SK-N-SH (cell line): ENCODE data around the gene FHOD3. TPM values are rescaled to one million over a fixed set of nuclear protein-coding genes. Genes with fewer than 3 reads are reported as not detected.

Experiments used
- CTCF ChIA-PET: fragments of 300-600, 350-600 bp; formaldehyde crosslinking; extraction: SDS; loops from one replicate; lab custom pipeline; 2021; lab: Yijun Ruan, JAX
- POLR2A ChIA-PET: fragments of 350-600 bp; sonication (Branson Sonifier 250); formaldehyde crosslinking; extraction: SDS; loops from one replicate; lab custom pipeline; 2020; ENCODE audit warnings: antibody characterized with exemption, inconsistent platforms; lab: Yijun Ruan, JAX
- DNase-seq: peaks from one replicate; pipeline ENCODE4 v3.0.0; 2012
- H2AFZ ChIP-seq: fragments of 200-600 bp; sonication (generic); 2 replicates; pipeline ENCODE4 v1.8.1; 2016; ENCODE audit warnings: antibody characterized with exemption, mild to moderate bottlenecking, low read depth
- H3F3A ChIP-seq: fragments of 200-600 bp; sonication (generic); replicated peaks from 2 replicates; pipeline ENCODE3; 2016; ENCODE audit warnings: antibody characterized with exemption, mild to moderate bottlenecking; ENCODE audit not compliant: insufficient read depth
- H3K27ac ChIP-seq, 2 experiments: fragments of 200-500 bp in 1 of 2; fragments of 200-600 bp in 1 of 2; sonication (Bioruptor generic) in 1 of 2; sonication (generic), shearing (Covaris generic) in 1 of 2; 2 replicates each; pipeline versions ENCODE4 v1.5.1 to v1.6.1; 2014 to 2016; ENCODE audit warnings: low read depth in 2 of 2, inconsistent platforms in 1 of 2, low read length in 1 of 2, mild to moderate bottlenecking in 1 of 2, mixed read lengths in 1 of 2
- H3K27me3 ChIP-seq: fragments of 200-600 bp; sonication (generic), shearing (Covaris generic); 2 replicates; pipeline ENCODE4 v1.6.1; 2016; ENCODE audit warnings: mixed run types; ENCODE audit not compliant: insufficient read depth
- H3K36me3 ChIP-seq, 2 experiments: fragments of 200-500 bp in 1 of 2; fragments of 200-600 bp in 1 of 2; sonication (Bioruptor generic) in 1 of 2; sonication (generic) in 1 of 2; replicated peaks in 1 of 2; 2 replicates each; pipeline versions ENCODE3 to v1.5.1; 2014 to 2016; ENCODE audit warnings: low read length in 1 of 2, mild to moderate bottlenecking in 1 of 2; ENCODE audit not compliant: insufficient read depth in 2 of 2, control insufficient read depth in 1 of 2
- H3K4me1 ChIP-seq, 2 experiments: fragments of 200-500 bp in 1 of 2; fragments of 200-600 bp in 1 of 2; sonication (Bioruptor generic) in 1 of 2; sonication (generic), shearing (Covaris generic) in 1 of 2; 2 replicates each; pipeline versions ENCODE4 v1.5.1 to v1.6.1; 2014 to 2016; ENCODE audit warnings: low read depth in 1 of 2, low read length in 1 of 2, mixed run types in 1 of 2; ENCODE audit not compliant: insufficient read depth in 2 of 2, control insufficient read depth in 1 of 2
- H3K4me2 ChIP-seq: fragments of 200-600 bp; sonication (generic), shearing (Covaris generic); 2 replicates; pipeline ENCODE4 v1.6.1; 2017; ENCODE audit warnings: mixed run types
- H3K4me3 ChIP-seq, 2 experiments: fragments of 200-500 bp in 1 of 2; fragments of 200-600 bp in 1 of 2; sonication (Bioruptor generic) in 1 of 2; sonication (generic), shearing (Covaris generic) in 1 of 2; 2 replicates each; pipeline versions ENCODE4 v1.5.1 to v1.8.1; 2014 to 2016; ENCODE audit warnings: low read depth in 2 of 2, inconsistent platforms in 1 of 2, low read length in 1 of 2, mild to moderate bottlenecking in 1 of 2, mixed read lengths in 1 of 2, moderate library complexity in 1 of 2
- H3K79me2 ChIP-seq: fragments of 200-600 bp; sonication (generic); 2 replicates; pipeline ENCODE4 v1.8.1; 2017; ENCODE audit warnings: mild to moderate bottlenecking; ENCODE audit not compliant: insufficient read depth
- H3K9ac ChIP-seq: fragments of 200-600 bp; sonication (generic); 2 replicates; pipeline ENCODE4 v1.6.1; 2017; ENCODE audit warnings: mixed run types
- H3K9me2 ChIP-seq: fragments of 200-600 bp; sonication (generic); 2 replicates; pipeline ENCODE4 v1.6.1; 2017; ENCODE audit warnings: mixed run types
- H3K9me3 ChIP-seq: fragments of 200-600 bp; sonication (generic); 2 replicates; pipeline ENCODE4 v1.6.1; 2017; ENCODE audit warnings: mixed run types, mild to moderate bottlenecking, moderate library complexity
- H4K20me1 ChIP-seq: fragments of 200-600 bp; sonication (generic); 2 replicates; pipeline ENCODE4 v1.6.1; 2017; ENCODE audit warnings: mild to moderate bottlenecking, mixed run types; ENCODE audit not compliant: insufficient read depth
- EP300 ChIP-seq, 2 experiments: IDR thresholded peaks; 2 replicates each; pipeline versions ENCODE4 v1.4.0 to v1.6.1; 2012; ENCODE audit warnings: borderline replicate concordance in 1 of 2, low read depth in 1 of 2, low read length in 1 of 2
- FOSL2 ChIP-seq: IDR thresholded peaks from 2 replicates; pipeline ENCODE4 v1.4.0; 2012; ENCODE audit warnings: low read depth, mild to moderate bottlenecking, moderate library complexity, borderline replicate concordance
- FOXJ3 ChIP-seq: sonication (generic); formaldehyde crosslinking; IDR thresholded peaks from 2 replicates; pipeline ENCODE4 v1.5.1; 2020; ENCODE audit warnings: mild to moderate bottlenecking, missing genetic modification reagents
- GABPA ChIP-seq: IDR thresholded peaks from 2 replicates; pipeline ENCODE4 v1.4.0; 2012; ENCODE audit warnings: low read depth, mild to moderate bottlenecking
- MXI1 ChIP-seq: IDR thresholded peaks from 2 replicates; pipeline ENCODE4 v1.6.1; 2012; ENCODE audit warnings: mild to moderate bottlenecking, low read depth, low read length, improper control_type of control experiment
- NFIC ChIP-seq: IDR thresholded peaks from 2 replicates; pipeline ENCODE4 v1.4.0; 2012; ENCODE audit warnings: borderline replicate concordance
- NRF1 ChIP-seq: IDR thresholded peaks from 2 replicates; pipeline ENCODE4 v1.6.1; 2012; ENCODE audit warnings: low read depth, mild to moderate bottlenecking, low read length
- RAD21 ChIP-seq: IDR thresholded peaks from 2 replicates; pipeline ENCODE4 v1.6.1; 2012; ENCODE audit warnings: mild to moderate bottlenecking, low read length
- RCOR1 ChIP-seq: fragments of 150-350 bp; IDR thresholded peaks from 2 replicates; pipeline ENCODE4 v1.6.1; 2017; ENCODE audit warnings: antibody characterized with exemption, low read length
- RXRA ChIP-seq: IDR thresholded peaks from 2 replicates; pipeline ENCODE4 v1.4.0; 2012; ENCODE audit warnings: low read depth, mild to moderate bottlenecking, borderline replicate concordance
- SIN3A ChIP-seq: IDR thresholded peaks from 2 replicates; pipeline ENCODE4 v1.6.1; 2012; ENCODE audit warnings: low read depth, mild to moderate bottlenecking, low read length, moderate library complexity, borderline replicate concordance
- SMC3 ChIP-seq: IDR thresholded peaks from 2 replicates; pipeline ENCODE4 v1.6.1; 2012; ENCODE audit warnings: low read depth, low read length, improper control_type of control experiment
- TCF12 ChIP-seq: IDR thresholded peaks from 2 replicates; pipeline ENCODE4 v1.4.0; 2012
- USF2 ChIP-seq: fragments of 150-350 bp; IDR thresholded peaks from 2 replicates; pipeline ENCODE4 v1.6.1; 2017; ENCODE audit warnings: antibody characterized with exemption, low read length, low read depth, borderline replicate concordance
- YY1 ChIP-seq: IDR thresholded peaks from 2 replicates; pipeline ENCODE4 v1.4.0; 2012; ENCODE audit warnings: low read depth, mild to moderate bottlenecking
- ZBTB33 ChIP-seq: IDR thresholded peaks from 2 replicates; pipeline ENCODE4 v1.4.0; 2012; ENCODE audit warnings: low read depth, borderline replicate concordance
- WGBS: methylation state at CpG from one replicate; pipeline ENCODE4 v1.1.6; 2017; ENCODE audit warnings: low lambda C conversion rate; 5-methylcytosine and 5-hydroxymethylcytosine counted together
- polyA plus RNA-seq, 3 experiments: library from polyadenylated mRNA; depleted of rRNA; stranded (reverse); fragments of >200 nt; gene quantifications; 2 replicates each; pipeline ENCODE4 v1.2.3, GENCODE V29; 2012

Gene FHOD3
- polyA plus RNA-seq, 1 of the 3 experiments (the other 2 are of a cell fraction) = 10.9 TPM

- peak; percentile 26; the same call in 1 of the 2 replicates for TF ChIP-seq MXI1
- TF ChIP-seq RCOR1 = 0 out of 2 replicates have a peak, but pooled peaks have one; percentile 9
- TF ChIP-seq RAD21 = no peak
- TF ChIP-seq SIN3A = no peak
- TF ChIP-seq EP300 (IDR thresholded peaks at IDR 0.05; ENCODE audit: borderline replicate concordance in 1 of 2, low read depth in 1 of 2, low read length in 1 of 2) = 0 out of 4 replicates have a peak, but pooled peaks of 1 of the 2 experiments have one; percentile 25
- TF ChIP-seq FOSL2 = no peak
- TF ChIP-seq RXRA = no peak
- no peak for TF ChIP-seq GABPA
- DNase-seq = peak; percentile 55
- H2AFZ ChIP-seq = no peak overlapping the region
- no peak overlapping the region for H3K9ac ChIP-seq
- no peaks in the 10 kb centered on the region for H3K9me3 ChIP-seq
- WGBS = 66% methylated on average over 3 of the region's 4 CpGs
- no peaks in the 10 kb centered on the region for H3K9me2 ChIP-seq
- H3K27ac ChIP-seq = peak overlapping the region in 1 of 2 experiments; percentile 94; a peak in 2 of 4 replicates
- H3K27me3 ChIP-seq = no peaks in the 10 kb centered on the region
- H3K4me1 ChIP-seq = peaks cover 0 to 25% of the 10 kb centered on the region in 2 experiments; a peak in 2 of 4 replicates
- no peaks in the 10 kb centered on the region for H3F3A ChIP-seq
- ChIA-PET POLR2A (no interaction called here), CTCF (interaction anchor here (1.7 to 2.3 kb wide), 2 partner anchors 46 to 48 kb away, joined by 3 to 9 read pairs; no protein-coding TSS in a partner anchor)
- H3K4me2 ChIP-seq = no peak overlapping the region
- no peak overlapping the region for H3K4me3 ChIP-seq
- H4K20me1 ChIP-seq = no peaks in the 10 kb centered on the region
- H3K36me3 ChIP-seq = peaks cover 0 to 19% of the 10 kb centered on the region in 2 experiments
- H3K79me2 ChIP-seq = no peaks in the 10 kb centered on the region
Observed at GRCh38 chr18:36734596-36734995, 437.1 kb downstream of the FHOD3 start.

GRCh38 chr18:36735130-36735529 lies 437.6 kb downstream of the FHOD3 start:
- no peaks in the 10 kb centered on the region for H3K9me3 ChIP-seq
- no peaks in the 10 kb centered on the region for H3K79me2 ChIP-seq
- no peaks in the 10 kb centered on the region for H3K9me2 ChIP-seq
- POLR2A ChIA-PET = no interaction called here
- H3K9ac ChIP-seq = no peak overlapping the region
- H3F3A ChIP-seq = no peaks in the 10 kb centered on the region
- H2AFZ ChIP-seq = no peak overlapping the region
- H3K27ac ChIP-seq = peak overlapping the region in 1 of 2 experiments; percentile 94; a peak in 2 of 4 replicates
- H4K20me1 ChIP-seq = no peaks in the 10 kb centered on the region
- H3K4me1 ChIP-seq = peaks cover 0 to 25% of the 10 kb centered on the region in 2 experiments; a peak in 2 of 4 replicates
- no peak for DNase-seq
- H3K36me3 ChIP-seq = peaks cover 0 to 19% of the 10 kb centered on the region in 2 experiments
- no peak for TF ChIP-seq YY1
- TF ChIP-seq FOXJ3 (CRISPR knock-in tag) = no peak
- no peak for TF ChIP-seq ZBTB33
- no peak for TF ChIP-seq RXRA
- TF ChIP-seq SMC3 = no peak
- no peak for TF ChIP-seq NFIC
- TF ChIP-seq USF2 = no peak
- TF ChIP-seq NRF1 = no peak
- no peak for TF ChIP-seq TCF12
- no peak overlapping the region for H3K4me3 ChIP-seq
- CTCF ChIA-PET = interaction anchor here (1.2 to 2.3 kb wide), 2 partner anchors 44 to 47 kb away, joined by 3 to 9 read pairs; no protein-coding TSS in a partner anchor
- no peak overlapping the region for H3K4me2 ChIP-seq
- no peaks in the 10 kb centered on the region for H3K27me3 ChIP-seq
- WGBS = 52% methylated on average over 2 of the region's 2 CpGs
